Testis (tissue), 2 donors: Measurements from ENCODE around the gene PXN.

Experiments used
- CTCF ChIP-seq, 3 experiments: fragments of 450-650 bp in 2 of 3; fragments of 200-600 bp in 1 of 3; sonication (generic) in 1 of 3; IDR thresholded peaks; one replicate each; pipeline ENCODE4 v1.5.1; 2016 to 2019; ENCODE audit warnings: antibody characterized with exemption in 3 of 3, mild to moderate bottlenecking in 2 of 3, moderate library complexity in 1 of 3
- POLR2A ChIP-seq: fragments of 450-650 bp; IDR thresholded peaks from one replicate; pipeline ENCODE4 v1.6.1; 2017; ENCODE audit warnings: antibody characterized with exemption, mild to moderate bottlenecking, moderate library complexity

- TF ChIP-seq CTCF (IDR thresholded peaks at IDR 0.05) (no peak), POLR2A (no peak)
Observed at GRCh38 chr12:120167529-120168095, 97.9 kb downstream of the PXN start.
